EL (cell line): Measurements from ENCODE around the gene PARVB.

Experiments
- DNase-seq: peaks from one replicate; pipeline ENCODE4 v3.0.0-alpha.2; 2016

The PARVB gene

DNA sequence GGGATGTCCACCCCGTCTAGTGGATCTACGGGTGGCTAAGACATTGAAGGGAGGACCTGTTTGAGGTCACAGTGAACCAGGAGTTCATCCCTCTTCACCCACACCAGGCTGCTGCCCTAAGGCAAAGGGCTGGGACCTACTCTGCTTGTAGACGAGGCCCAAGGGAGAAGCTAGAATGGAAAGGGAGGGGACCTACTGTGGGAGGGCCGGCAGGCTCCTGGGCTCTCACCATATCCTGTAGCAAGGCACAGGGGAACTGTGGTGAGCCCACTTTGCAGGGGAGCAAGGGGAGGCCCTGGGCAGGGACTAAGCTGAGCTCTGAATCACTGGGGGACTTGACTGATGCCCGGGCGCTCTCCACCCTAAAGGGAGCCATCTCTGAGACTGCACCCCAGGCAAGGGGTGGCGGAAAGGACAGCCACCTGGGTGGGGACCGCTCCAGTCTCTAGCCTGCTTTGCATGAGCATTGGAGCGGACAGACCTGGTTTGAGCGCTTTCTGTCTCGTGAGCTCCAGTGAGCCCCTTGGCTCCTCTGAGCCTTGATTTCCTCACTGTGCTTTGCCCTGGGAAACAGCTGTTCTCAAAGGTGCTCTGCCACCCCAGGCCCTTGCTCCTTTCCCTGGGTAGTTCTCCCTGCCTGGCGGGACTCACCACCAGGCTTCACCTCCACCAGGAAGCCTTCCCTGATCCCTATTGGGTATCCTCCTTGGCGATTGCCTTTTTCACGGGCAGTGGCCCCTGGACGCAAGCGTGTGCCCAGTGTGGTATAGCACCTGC lies 180.8 kb downstream of the PARVB start:
- DNase-seq, result no peak

DNA sequence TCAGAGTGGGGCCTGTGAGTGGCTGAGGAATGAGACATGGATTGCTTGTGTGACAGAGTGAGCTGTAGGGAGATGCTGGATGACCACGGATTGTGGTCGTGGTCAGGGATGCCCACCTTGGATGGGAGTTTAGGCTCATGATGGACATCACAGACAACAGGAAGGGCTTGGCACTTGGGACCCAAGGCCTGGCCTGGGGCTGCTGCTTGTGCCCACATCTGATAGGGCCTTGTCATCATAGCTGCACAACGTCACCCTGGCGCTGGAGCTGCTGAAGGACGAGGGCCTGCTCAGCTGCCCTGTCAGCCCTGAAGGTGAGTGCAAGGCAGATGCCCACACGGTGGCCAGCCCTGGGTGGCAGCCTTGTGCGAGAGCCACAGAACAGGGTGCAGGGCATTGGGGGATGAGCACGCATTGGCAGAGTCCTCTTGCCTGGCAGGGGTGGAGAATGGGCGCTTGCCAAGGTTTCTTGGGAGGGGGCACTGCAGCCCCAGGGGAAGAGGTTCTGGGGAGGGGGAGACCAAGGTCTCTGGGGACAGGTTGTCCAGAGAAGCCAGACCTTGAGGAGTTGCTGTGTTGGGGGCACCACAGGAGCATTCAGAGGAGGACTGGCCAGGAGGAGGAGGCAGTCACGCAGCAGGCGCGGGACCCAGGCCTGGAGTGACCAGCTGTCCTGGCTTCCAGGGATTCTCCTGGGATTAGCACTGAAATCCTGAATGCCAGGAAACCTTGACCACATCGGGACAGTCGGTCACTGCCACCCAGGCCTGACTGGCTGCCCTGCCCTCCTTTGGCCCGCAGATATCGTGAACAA lies 181.6 kb downstream of the PARVB start:
- no peak for DNase-seq

DNA sequence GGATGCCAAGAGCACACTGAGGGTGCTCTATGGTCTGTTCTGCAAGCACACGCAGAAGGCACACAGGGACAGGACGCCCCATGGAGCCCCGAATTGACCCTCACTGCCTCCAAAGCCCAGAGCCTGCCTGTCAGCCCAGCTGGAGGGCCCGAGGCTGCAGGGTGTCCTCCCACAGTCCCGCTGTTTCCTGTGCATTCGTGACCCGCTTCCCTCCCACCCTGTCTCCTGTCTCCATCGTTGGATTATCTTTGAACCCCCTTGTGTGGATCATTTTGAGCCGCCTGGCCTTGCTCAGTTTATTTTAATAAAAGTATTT lies 182.2 kb downstream of the PARVB start:
- no peak for DNase-seq

DNA sequence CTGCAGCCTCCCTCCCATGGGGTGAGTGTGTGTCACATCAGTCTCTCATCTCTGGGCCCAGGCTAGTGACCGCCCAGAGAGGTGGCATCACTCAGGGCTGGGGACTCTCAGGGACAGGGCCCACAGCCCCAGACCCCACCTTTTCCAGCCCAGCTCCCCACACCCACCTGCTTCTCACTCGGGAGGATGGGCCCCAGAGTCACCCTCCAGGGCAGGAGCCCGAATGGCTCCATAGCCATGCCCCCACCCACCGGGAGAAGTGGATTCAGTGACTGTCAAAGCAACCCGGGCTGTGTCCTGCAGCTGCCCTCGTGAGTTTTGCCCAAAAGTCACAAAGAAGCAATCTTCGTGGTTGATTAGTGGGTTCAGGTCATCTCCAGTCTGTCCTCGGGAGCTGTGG lies 182.6 kb downstream of the PARVB start:
- no peak for DNase-seq

DNA sequence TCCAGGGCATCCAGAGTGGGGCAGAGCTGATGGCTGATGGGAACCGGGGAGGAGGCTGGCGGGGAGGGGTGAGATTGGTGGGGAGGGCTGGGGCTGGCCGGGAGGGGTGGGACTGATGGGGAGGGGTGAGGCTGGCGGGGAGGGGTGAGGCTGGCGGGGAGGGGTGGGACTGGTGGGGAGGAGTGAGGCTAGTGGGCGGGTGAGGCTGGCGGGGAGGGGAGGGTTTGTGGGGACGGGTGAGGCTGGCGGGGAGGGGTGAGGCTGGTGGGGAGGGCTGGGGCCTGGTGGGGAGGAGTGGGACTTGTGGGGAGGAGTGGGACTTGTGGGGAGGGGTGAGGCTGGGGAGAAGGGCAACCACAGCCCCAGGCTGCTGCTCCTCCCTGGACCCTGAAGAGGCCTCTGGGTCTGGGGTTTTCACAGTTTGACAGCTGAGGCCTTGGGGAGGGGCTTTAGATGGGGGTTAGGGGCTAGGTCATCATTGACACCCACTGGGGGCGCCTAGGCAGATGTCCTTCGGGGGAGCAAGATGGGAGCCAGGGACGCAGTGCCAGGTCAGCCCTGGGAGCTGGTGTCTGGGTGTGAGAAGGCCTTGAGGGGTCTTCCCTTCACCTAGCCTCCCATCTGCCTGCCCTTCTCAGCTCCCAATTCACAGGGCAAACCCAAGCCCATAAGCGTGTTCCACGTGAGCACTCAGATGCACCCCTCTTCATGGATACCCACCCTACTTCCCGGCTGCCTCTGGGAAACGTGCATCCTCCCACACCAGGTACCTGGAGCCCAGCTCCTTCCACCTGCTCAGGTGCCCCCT lies 183.3 kb downstream of the PARVB start:
- DNase-seq, result no peak

DNA sequence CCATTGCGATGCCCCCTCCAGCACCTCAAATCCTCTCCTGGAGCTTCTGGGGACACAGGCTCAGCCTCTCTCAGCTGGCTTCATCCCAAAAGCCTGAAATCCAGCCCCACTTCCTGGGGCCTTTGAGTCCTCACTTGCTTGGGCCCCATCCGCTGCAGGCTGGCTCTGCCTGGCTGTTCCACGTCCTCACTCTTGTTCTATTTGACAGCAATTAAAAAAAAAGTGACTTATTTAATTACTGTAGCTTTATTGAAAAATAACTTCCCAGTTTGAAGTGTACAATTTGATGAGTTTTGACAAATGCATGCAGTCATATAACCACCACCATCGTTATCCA lies 183.8 kb downstream of the PARVB start:
- no peak for DNase-seq

DNA sequence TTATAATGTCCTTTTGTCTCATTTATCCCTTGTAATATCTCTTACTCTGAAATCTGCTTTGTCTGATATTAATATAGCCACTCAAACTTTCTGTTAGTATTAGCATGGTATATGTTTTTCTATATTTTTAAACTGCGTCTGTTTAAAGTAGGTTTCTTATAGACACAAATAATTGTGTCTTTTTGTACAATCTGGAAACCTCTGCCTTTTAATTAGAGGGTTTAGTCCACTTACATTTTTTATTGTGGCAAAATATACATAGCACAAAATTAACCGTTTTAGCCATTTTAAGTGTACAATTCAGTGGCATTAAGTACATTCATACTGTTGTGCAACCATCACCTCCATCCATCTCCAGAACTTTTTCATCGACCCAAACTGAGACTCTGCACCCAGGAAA lies 185.2 kb downstream of the PARVB start:
- no peak for DNase-seq

DNA sequence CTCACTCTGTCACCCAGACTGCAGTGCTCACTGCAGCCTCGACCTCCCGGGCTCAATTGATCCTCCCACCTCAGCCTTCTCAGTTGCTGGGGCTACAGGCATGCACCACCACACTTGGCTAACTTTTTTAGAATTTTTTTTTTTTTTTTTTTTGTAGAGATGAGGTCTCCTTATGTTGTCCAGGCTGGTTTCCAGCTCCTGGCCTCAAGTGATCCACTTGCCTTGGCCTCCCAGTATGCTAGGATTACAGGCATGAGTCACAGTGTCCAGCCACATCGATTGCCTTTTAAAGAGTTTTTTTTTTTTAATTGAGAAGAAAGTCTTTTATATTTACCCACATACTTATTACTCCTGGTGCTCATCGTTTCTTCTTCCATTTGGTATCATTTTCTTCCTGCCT lies 186.6 kb downstream of the PARVB start:
- no peak for DNase-seq

DNA sequence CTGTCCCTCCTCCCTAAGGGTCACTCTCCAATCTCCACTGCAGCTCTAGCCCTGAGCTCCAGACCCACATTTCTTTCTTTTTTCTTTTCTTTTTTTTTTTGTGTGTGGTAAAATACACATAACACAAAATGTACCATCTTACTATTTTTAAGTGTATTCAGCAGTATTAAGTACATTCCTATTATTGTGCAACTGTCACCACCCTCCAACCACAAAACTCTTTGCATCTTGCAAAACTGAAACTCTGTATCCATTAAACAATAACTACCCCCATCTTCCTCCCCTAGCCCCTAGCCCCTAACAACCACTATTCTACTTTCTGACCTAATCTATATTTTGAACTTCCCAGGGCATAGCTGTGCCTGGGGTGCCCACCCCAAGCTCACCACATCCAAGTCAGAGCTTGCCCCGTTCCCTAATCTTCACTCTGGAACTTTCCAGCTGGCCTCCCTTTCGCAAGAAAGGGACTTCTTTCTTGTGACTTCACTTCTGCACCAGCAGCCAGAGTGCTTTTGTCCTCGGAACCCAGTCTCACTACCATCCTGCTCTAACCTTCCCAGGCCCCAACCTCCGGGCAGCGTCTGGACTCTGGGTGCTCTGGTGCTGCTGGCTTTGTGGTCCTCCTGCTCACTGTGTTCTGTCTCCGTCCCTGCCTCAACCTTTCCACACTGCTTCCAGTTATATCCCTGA lies 187.3 kb downstream of the PARVB start:
- no peak for DNase-seq

DNA sequence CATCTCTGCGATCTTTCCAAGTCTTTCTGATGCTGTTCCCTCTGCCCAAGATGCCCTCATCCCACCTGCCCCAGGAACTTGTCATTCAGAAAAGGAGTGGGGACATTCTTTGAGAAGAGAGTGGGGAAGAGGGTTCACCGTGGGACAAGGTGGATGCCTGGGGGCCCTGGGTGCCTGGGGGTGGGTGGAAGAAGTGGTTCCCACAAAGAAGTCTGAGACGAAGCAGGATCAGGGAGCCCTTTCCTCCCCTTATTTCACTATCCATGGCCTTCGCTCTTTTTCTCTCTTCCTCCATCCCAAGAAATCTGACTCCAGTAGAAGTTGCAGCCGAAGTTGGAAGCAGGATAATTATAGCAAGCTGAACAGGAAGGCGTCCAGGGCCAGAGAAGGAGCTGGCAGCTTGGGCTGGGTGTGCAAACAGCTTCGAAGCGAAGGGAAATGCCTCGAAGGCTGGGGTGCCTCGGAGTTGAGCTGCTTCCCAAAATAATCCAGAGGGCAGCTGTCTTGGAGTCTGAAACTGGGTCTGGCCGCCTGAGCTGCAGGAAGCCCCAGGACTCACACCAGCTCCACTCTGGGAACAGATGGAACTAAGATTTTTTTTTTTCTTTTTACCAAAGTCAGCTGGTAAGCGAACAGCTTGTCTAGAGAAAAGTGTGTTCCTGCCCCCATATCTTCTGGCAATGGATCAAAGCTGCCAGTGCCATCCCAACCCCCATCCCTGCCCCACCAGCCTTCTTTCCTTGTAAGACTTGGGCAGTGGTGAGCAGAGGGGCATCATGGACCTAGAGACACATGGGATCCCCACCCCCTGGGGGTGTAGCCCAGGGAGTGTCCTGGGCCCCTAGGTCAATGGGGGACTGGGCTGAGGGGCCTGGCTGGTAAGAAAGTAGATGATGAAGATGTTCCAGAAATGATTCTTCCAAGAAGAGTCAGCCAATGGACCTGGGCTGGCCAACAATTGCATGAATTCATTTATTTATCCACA lies 188.1 kb downstream of the PARVB start:
- DNase-seq, result no peak

DNA sequence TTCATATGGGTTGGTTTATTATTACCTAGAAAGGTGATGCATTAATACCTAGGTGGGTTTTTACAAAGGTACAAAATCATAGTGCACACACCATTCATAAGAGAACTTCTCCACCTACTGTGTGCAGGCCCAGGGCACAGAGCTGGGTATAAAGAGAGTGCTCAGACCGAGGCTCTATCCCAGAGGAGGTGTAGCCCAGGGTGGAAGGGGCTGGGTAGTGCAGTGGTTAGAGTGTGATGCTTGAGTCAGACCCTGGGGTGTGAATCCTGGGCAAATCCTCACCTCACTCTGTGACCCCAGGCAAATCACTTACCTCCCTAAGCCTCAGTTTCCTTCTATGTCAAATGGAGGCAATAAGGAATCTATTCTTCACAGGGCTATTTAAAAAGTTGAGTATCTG lies 188.8 kb downstream of the PARVB start:
- no peak for DNase-seq

DNA sequence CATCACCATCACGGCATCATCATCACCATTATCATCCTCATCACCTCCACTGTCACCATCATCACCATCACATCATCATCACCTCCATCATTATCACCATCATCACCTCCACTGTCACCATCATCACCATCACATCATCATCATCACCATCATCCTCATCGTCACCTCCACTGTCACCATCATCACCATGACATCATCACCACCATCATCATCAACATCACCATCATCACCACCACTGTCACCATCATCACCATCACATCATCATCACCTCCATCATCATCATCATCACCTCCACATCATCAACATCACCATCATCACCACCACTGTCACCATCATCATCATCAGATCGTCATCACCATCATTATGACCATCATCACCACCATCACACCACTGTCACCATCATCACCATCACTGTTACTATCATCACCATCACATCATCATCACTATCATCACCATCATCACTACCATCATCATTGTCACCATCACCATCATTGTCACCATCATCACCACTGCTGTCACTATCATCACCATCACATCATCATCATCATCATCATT lies 189.5 kb downstream of the PARVB start:
- no peak for DNase-seq

DNA sequence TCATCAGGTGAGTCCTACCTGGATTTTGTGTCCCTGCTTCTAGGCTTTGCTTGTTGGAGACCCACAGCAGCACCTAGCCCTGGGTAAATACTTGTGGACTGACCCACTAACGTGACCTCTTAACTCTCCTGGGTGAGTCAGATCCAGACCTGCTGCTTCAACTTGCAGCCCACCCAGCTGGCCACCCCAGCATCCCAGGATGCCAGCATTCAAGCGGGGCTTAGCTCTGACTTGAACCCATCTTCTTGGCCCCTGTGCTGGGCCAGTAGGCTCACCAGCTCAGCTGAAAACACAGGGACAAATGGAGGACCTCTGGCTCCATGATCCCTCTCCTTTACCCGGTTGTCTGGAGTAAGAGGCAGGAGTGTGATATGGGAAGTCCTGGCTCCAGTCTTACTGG lies 190.1 kb downstream of the PARVB start:
- no peak for DNase-seq

DNA sequence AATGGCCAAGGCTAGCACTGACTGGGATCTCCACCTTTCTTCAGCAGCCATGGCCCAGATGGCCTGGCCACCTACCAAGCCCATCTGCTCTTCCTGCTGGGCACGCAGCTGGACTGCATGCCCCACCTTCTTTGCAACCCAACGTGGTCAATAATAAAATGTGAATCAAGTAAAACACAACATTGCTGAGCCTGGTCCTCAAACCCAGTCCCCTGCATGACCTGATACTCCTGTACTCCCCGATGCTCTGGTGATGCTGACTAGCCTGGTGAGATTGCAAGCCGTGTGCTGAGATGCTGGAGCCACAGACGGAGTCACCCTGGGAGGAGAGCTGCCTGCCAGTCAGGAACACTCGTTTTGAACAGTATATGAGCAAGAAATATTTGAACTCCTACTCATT lies 190.7 kb downstream of the PARVB start:
- no peak for DNase-seq

DNA sequence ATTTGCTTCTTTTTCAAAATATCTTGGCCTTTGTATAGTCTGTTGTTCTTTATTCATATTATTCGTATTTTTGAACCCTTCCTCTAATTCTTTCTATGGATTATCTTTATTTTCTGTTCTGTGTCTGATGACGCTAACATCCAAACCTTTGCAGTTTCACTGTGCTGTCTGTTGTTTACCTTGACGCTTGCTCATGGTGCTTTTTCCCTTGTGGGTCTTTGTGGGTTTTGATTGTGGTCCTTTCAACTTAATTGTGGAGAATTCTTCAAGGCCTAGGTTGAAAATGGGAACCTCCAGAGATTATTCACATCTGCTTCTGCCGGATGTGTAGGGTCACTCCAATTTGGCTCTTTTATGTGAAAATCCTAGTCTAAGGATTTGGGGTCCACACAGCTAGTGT lies 191.2 kb downstream of the PARVB start:
- DNase-seq, result no peak

DNA sequence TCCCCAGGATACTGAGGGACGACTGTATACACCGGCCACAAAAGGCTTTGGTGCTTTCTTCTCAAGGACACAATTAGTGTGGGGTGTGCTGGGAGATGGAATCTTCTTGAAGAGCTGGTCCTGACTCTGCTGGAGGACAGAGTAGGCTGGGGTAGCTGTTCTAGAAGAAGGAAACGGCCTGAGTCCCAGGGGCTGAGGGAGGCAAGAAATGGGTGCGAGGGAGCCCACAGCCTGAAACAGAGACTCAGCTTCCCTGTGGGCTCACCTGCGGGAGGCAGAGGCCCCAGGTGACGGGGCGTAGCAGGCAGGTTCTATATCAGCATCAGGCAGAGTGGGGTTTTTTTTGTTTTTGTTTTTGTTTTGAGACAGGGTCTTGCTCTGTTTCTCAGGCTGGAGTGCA lies 193.2 kb downstream of the PARVB start:
- no peak for DNase-seq

DNA sequence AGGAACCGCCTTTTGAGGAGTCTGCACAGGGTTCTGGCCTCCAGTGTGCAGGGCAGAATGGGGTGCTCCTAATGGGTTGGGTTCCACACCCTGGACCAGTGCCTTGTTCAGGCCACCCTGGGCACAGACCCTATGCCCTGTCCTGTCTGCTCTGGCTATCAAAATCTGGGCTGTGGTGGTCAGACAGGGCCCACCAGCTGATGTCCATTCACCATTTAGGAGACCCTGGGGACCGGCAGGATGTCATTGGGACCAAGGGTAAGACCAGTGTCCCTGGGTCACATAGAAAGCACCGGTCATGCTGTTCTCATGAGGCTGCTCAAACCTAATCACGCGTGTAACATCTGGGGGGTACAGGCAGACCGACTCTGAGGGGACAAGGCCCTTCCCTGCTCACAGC lies 194.0 kb downstream of the PARVB start:
- no peak for DNase-seq

DNA sequence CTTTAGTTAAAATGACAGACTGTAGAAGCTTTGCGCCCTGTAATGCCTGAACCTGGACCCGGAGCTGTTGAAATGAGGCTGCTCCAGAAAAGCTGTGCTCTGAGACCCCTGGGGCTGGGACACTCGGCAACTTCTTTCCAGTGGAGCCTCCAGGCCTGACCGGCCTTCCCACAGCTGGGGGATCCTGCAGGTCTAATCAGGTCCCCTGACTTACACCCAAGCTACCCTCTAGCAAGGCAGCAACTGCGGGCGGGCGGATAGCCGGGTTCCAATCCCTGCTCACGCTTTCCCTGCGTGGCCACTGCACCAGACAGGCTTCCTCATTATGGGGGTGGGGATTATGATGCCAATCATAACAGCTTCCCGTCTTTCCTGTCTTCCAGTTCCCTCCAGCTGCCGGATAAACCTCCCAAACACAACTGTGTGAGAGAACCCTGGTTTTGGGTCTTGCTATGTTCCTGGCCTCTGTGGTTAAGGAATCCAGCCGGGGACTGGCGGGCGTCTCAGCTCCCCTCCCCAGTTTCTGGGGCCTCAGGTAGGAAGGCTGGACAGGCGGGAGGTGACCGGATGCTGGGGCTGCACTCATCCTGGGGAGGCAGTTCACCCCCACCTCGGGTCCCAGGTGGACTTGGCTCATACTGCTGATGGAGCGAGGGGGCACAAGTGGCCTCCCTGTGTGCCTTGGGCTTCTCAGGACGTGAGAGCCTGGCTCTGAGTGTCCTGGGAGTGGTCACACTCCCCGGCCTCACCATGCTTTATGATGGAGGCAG lies 195.2 kb downstream of the PARVB start:
- no peak for DNase-seq

DNA sequence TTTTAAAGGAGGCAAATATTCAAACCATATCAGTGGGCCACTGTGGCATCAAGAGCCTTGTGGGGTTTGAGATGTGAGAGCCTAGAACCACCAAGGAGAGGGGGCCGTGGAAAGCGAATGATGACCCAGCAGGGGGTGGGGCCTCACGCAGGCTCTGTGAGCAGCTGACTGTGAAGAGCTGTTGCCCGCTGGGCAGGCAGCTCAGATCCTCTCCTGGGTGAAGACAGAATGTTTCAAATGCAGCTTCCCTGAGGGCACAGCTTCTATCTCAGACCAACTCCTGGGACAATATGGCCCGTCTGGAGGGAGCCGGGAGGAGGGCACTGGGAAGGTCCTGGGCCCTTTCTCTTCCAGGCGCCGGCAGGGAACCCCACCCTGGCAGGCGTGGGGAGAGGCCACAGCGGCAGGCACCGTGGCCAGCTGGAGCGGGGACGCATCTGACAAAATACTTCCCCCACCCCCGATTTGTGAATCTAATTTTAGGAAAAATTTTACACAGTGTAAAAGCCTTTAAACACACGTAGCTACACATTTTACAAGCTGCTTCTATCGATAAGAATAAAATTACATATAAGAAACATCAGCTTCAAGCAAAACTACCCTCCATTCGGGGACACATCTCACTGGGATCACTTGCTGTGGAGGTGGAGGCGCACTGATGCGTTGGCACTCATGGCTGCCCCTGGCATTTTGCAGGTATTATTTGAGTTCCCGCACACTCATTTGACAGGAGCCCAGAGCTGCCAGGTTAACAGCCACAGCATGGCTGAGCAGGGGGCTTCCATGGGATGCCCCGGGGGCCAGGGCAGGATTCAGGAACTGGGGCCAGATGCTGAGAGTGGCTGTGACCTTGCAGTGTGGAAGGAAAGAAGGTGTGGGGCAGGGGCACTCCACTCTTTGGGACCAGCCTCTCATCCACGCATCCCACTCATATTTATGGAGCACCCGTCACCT lies 196.9 kb downstream of the PARVB start:
- DNase-seq, result no peak
